ENCODE data around the gene ROR1. TPM values are rescaled to one million over a fixed set of nuclear protein-coding genes. Genes with fewer than 3 reads are reported as not detected.
"Not testable (repeated sequence)": the region's sequence is repeated elsewhere in the genome, so short reads cannot be mapped to it uniquely, and the experiment has no call there.

The ROR1 gene
- total RNA-seq, 1 donor from 2014 or later, result not detected

DNA sequence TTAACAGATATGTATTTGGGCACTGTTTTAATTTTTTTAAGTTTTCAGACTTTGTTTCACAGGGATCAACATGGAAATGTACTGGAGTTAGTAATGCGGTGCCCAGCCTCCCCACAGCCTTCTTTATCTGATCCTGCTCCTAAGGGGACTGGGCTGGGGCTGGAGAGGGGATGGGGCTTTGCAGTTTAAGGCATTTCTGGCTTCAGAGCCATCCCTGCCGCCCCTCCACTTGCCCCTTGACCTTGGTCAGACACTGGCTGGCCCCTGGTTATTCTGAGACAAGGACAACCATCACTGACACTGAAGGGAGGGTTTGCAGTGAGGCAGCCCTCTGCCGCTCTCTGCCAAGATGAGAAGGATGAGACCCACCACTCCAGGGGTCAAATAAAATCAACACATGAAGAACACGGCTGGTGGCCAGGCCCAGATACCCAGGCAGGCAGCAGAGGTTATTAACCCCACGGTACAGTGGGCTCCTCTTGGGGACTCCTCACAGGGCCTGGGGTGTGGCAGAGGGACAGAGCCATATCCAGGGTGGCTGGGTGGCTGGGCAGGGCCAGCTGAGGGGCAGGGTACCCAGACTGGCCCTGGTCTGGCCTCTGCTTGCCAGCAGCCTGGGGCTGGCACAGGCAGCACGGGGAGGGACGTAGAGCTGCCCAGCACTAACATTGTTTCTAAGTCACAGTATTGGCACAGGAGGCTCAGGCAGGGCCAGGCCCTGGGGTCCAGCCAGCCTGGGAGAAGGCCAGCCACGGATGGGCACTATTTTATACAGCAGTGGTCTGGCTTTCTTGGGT, 422.5 kb downstream of the ROR1 start:
- H3K4me3 Mint-ChIP-seq, result no peak overlapping the region
- intact Hi-C loops (cut with micrococcal nuclease), result no loop called here
- H3K9me3 Mint-ChIP-seq, result no peaks in the 10 kb centered on the region
- H3K4me1 Mint-ChIP-seq, result peaks cover 2% of the 10 kb centered on the region
- H3K36me3 Mint-ChIP-seq (ENCODE audit: low read depth), result no peaks in the 10 kb centered on the region
- no peaks in the 10 kb centered on the region for H3K27me3 Mint-ChIP-seq
- H3K27ac Mint-ChIP-seq, result no peak overlapping the region
- peak; percentile 40 for DNase-seq

DNA sequence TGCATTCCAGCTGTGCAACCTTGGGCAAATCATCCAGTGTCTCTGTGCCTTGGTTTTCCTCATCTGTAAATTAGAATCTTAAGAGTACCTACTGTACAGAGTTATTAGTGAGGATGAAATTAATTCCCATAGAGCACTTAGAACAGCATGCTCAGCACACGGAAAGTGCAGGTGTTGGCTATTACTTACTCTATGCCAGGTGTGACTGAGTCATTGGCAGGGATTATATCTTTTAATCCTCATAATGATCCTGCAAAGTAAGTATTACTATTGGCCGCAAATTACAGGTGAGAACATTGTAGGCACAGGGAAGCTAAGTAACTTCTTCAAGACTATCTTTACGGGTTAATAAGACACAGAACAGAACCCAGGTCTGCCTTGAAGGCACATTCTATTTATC, 423.3 kb downstream of the ROR1 start:
- Mint-ChIP-seq H3K27me3 (no peaks in the 10 kb centered on the region), H3K4me1 (peaks cover 2% of the 10 kb centered on the region), H3K4me3 (no peak overlapping the region), H3K27ac (no peak overlapping the region), H3K36me3 (ENCODE audit: low read depth) (no peaks in the 10 kb centered on the region), H3K9me3 (no peaks in the 10 kb centered on the region)
- intact Hi-C loops (cut with micrococcal nuclease), result no loop called here
- DNase-seq, result no peak

DNA sequence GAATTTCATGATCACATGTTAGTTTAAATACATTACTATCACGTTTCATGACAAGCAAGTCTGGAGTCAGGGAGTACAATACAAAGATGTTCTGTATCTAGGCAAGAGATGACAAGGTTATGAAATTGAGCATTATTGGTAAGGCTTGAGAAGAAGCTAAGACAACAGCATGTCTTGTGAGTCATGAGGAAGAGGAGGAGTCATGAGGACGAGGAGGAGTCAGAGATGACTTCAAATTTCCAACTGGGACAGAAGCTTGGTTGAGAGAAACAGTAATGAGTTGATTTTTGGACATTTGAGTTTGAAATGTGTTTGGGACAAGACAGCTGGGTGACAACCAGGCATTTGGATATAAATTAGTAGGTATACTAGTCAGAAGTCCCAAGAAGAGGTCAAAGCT, 425.3 kb downstream of the ROR1 start:
- H3K4me1 Mint-ChIP-seq, result peaks cover 2% of the 10 kb centered on the region
- no peak overlapping the region for H3K4me3 Mint-ChIP-seq
- H3K27ac Mint-ChIP-seq, result no peak overlapping the region
- no peaks in the 10 kb centered on the region for H3K27me3 Mint-ChIP-seq
- H3K36me3 Mint-ChIP-seq (ENCODE audit: low read depth), result no peaks in the 10 kb centered on the region
- intact Hi-C loops (cut with micrococcal nuclease), result no loop called here
- no peaks in the 10 kb centered on the region for H3K9me3 Mint-ChIP-seq
- peak; percentile 18 for DNase-seq

DNA sequence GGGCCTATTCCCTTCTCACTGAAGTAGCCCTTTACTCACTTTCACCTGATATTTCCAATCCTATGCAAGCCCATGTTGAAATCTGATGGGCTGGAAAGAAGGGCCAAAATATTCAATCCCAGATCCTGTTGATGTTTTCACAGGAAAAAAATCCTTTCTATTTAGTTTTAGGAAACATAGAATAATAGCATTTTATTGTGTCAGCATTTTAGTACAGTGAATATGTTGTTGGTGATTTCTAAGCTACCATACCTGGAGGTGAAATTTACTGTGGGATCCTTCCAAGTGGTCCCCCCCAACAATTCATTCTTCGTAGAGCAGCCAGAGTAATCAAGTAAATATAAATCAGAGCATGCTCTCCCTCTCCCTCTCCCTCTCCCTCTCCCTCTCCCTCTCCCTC, 426.2 kb downstream of the ROR1 start:
- Mint-ChIP-seq H3K27me3 (no peaks in the 10 kb centered on the region), H3K9me3 (no peaks in the 10 kb centered on the region), H3K4me1 (peaks cover 2% of the 10 kb centered on the region), H3K4me3 (no peak overlapping the region), H3K27ac (no peak overlapping the region), H3K36me3 (ENCODE audit: low read depth) (no peaks in the 10 kb centered on the region)
- no peak for DNase-seq
- intact Hi-C loops (cut with micrococcal nuclease), result no loop called here

DNA sequence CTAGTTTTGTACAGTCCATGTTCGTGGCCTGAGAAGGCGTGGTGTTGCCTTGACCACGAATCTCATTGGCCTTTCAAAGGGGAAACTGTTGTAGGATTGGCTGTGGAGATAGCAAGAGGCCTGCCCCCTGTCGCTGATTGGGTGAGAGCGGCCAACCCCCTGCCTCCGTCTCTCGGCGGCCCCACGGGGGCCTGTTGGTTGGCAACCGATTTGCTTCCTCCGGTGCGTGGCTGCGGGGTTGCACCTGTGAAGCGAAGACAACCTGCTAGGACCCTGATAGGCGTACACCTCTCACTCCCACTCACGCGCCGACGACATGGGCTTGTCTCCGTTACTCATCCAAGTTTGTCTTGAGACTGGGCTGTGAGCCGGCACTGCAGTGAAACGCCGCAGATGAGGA, 429.6 kb downstream of the ROR1 start, which contains the start of gene UBE2U:
UBE2U (plus strand) TSS at position 204 of the 400 bp plus-strand sequence. CDS start 428 bp downstream, outside the sequence.
- Mint-ChIP-seq H3K4me3 (no peak within 1 kb of the TSS), H3K4me1 (peaks cover 2% of the 10 kb centered on the region), H3K27ac (no peak within 1 kb of the TSS), H3K27me3 (peaks cover 6% of the 10 kb centered on the region), H3K36me3 (ENCODE audit: low read depth) (no peaks in the 10 kb centered on the region), H3K9me3 (no peaks in the 10 kb centered on the region)
- peak; percentile 36 for DNase-seq
- intact Hi-C loops (cut with micrococcal nuclease), result no loop called here

DNA sequence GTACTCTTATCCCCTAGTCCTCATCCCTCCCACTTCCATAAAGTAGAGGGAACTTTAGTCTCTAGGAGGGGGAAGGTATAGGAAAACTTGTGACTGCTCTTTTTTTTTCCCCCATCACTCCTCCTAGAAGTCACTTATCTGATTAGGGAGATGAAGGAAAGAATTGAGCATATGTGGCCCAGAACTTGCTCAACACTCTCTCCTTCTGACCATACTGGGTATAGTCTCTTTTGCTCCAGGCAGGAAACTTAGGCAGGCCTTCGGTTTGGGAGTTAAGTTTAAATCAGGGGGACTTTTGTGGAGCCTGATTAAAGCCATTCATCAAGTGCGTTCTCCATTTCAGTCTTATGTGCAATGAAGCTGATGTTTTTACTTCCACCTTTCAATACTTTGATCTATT, 435.4 kb downstream of the ROR1 start:
- Mint-ChIP-seq H3K27me3 (peaks cover 27% of the 10 kb centered on the region), H3K36me3 (ENCODE audit: low read depth) (no peaks in the 10 kb centered on the region), H3K9me3 (no peaks in the 10 kb centered on the region), H3K4me3 (no peak overlapping the region), H3K4me1 (no peaks in the 10 kb centered on the region), H3K27ac (no peak overlapping the region)
- peak; percentile 36 for DNase-seq
- intact Hi-C loops (cut with micrococcal nuclease), result no loop called here

DNA sequence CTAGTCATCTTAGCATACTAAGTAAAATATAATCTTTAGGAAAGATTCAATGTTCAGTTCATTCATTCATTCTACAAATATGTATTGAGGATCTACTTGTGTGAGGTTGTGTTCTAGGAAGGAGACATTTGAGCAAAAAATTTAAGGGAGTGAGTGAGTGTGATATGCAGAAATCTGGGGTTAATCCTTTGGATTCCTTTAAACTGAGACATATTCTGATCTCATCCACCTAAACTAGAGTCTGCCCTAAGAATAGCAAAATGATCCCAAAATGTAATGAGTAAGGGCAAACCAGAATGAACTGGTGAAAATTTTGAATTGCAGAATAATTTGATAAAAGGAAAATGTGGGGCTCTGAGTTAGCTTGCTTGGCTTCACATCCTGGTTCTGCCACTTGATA, 438.2 kb downstream of the ROR1 start:
- H3K4me1 Mint-ChIP-seq, result no peaks in the 10 kb centered on the region
- no peak for DNase-seq
- peaks cover 37% of the 10 kb centered on the region for H3K27me3 Mint-ChIP-seq
- H3K36me3 Mint-ChIP-seq (ENCODE audit: low read depth), result no peaks in the 10 kb centered on the region
- H3K4me3 Mint-ChIP-seq, result no peak overlapping the region
- no peak overlapping the region for H3K27ac Mint-ChIP-seq
- intact Hi-C loops (cut with micrococcal nuclease), result no loop called here
- no peaks in the 10 kb centered on the region for H3K9me3 Mint-ChIP-seq

DNA sequence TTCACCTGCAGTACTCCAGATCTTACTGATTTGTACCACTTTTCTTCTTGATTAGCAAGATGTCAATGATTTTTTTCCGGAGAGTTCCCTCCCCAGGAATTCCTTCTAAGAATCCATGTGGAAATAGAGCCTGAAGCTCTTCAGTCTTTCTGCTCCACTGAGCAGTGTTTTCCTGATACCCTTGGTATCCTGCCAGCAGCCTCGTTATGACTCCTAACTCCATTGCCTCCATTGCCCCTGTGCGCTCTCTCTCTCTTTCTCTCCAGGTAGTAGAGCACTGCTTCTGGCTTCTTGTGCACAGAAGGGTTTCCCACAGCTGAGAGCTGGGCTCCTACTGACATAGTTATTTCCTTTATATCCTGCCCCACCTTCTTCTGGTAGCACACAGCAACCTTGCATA, 441.8 kb downstream of the ROR1 start:
- H3K4me1 Mint-ChIP-seq, result no peaks in the 10 kb centered on the region
- intact Hi-C loops (cut with micrococcal nuclease), result no loop called here
- H3K9me3 Mint-ChIP-seq, result no peaks in the 10 kb centered on the region
- DNase-seq, result no peak
- no peaks in the 10 kb centered on the region for H3K36me3 Mint-ChIP-seq (ENCODE audit: low read depth)
- no peak overlapping the region for H3K27ac Mint-ChIP-seq
- peaks cover 46% of the 10 kb centered on the region for H3K27me3 Mint-ChIP-seq
- H3K4me3 Mint-ChIP-seq, result no peak overlapping the region

DNA sequence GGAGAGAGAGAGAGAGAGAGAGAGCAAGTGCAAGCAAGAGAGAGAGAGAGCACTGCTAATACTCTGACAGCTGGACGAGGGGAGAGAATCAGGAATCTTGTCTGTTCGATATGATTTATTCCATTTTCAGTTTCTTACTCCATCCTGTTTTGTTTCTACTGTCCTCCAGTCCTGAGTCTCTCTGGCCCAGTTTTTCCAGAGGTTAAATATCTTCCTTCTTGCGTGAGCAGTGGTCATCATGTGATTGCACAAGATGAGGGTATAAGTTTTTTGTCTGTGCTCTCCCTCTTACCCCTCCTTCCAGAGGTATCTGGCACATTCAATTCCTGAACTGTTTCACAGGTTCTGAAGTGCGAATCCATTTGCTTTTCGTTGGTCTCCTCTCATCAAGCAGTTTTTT, 446.4 kb downstream of the ROR1 start:
- Mint-ChIP-seq H3K4me3 (no peak overlapping the region), H3K9me3 (no peaks in the 10 kb centered on the region), H3K4me1 (peaks cover 8% of the 10 kb centered on the region), H3K27me3 (peaks cover 44% of the 10 kb centered on the region), H3K27ac (no peak overlapping the region), H3K36me3 (ENCODE audit: low read depth) (no peaks in the 10 kb centered on the region)
- intact Hi-C loops (cut with micrococcal nuclease), result no loop called here
- no peak for DNase-seq

DNA sequence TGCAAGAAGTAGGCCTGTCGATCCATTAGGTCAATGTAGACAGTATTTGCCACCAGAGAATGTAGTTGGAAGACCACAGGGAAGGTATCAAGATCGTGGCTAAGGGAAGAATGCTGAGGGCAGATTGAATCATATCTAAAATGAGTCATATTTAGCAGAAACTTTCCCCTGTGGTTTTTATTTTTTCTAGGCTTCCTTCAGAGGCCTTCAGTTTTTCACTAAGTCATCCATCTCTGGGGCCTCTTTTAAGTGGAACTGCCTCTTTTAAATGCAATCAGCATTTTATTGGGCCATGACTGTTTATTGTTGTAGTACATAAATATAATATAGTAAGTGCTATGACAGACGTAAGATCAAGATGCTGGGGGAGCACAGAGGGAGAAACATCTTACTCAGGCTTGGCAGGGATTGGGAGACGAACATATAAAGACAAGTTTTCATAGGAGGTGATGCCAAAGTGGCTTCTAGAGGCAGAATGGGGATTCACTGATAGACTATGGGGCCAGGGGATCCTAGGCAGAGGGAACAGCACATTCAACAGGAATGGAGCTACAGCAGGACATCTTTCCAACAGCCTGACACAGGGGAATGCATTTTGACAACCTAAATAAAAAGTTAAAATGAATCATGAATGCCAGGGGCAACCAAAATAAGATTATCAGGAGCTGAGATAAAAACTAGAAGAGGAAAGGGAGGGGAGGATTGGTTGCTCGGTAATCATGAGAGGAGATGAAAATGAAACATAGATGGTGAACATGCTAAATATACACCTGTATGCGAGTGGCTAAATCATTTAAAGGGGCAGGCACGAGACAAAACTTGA, 449.7 kb downstream of the ROR1 start:
- H3K4me3 Mint-ChIP-seq, result peak overlapping the region; percentile 4
- no peak overlapping the region for H3K27ac Mint-ChIP-seq
- no peaks in the 10 kb centered on the region for H3K36me3 Mint-ChIP-seq (ENCODE audit: low read depth)
- intact Hi-C loops (cut with micrococcal nuclease), result loop anchor here (1.0 kb wide), 1 partner anchor 51 kb away; no protein-coding TSS in a partner anchor
- H3K27me3 Mint-ChIP-seq, result peaks cover 37% of the 10 kb centered on the region
- peaks cover 8% of the 10 kb centered on the region for H3K4me1 Mint-ChIP-seq
- no peaks in the 10 kb centered on the region for H3K9me3 Mint-ChIP-seq
- no peak for DNase-seq

DNA sequence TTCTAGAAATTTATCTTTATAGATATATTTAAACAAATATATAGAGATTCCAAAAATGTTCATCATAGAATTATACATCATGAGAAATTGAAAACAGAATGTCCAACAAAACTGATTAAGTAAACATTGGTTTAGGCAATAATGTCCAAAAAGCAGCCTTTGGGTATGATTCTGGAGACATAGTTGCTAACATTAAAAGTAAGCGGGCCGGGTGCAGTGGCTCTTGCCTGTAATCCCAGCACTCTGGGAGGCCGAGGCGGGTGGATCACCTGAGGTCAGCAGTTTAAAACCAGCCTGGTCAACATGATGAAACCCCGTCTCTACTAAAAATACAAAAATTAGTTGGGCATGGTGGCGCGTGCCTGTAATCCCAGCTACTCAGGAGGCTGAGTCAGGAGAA, 450.4 kb downstream of the ROR1 start:
- H3K9me3 Mint-ChIP-seq; H3K27ac Mint-ChIP-seq; H3K4me3 Mint-ChIP-seq; DNase-seq; H3K4me1 Mint-ChIP-seq; intact Hi-C loops (cut with micrococcal nuclease); H3K36me3 Mint-ChIP-seq (ENCODE audit: low read depth): not testable (repeated sequence)
- peaks cover 31% of the 10 kb centered on the region for H3K27me3 Mint-ChIP-seq

DNA sequence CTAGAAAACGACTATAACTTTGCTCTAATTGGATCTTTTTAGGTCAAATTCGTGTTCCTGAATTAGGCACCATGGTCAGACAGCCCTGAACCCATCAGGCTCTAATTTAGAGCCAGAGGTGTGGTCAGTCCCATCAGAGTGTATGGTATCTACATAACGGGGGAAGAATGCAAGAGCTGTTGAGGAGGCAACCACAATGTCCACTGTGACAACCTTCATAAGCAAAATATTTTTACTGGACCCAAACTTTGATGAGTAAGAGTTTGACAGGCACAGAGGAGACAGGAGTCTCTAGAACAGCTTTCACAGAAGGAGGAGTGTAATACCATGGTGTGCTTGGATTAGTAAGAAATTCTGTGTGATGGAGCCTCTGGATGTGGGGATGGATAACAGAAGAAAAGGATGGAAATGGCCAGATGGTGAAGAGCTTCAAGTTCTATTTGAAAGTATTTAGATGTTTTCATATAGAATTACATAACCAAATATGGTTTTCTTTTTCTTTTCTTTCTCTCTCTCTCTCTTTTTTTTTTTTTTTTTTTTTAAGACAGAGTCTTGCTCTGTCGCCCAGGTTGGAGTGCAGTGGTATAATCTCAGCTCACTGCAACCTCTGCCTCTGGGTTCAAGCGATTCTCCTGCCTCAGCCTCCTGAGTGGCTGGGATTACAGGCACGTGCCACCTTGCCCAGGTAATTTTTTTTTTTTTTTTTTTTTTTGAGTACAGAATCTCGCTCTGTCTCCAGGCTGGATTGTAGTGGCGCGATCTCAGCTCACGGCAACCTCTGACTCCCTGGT, 454.5 kb downstream of the ROR1 start:
- H3K9me3 Mint-ChIP-seq, result no peaks in the 10 kb centered on the region
- peaks cover 6% of the 10 kb centered on the region for H3K4me1 Mint-ChIP-seq

DNA sequence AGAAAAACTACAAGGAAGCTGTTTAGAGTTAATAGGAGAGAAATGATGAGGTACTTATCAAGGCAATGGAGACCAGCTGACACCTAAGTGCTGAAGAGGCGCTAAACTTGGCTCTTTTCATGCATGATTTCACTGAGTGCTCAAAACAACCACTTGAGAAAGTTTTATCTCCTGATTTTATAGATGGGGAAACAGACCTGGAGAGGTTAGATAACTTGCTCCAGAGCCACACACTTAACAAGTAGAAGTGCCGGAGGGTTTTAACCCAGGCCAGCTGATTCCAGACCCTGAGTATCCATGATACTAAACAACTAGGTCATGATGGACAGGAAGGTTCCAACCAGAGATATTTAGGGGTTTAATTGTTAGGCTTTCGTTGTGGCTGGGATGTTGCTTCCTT, 455.5 kb downstream of the ROR1 start:
- Mint-ChIP-seq H3K27me3 (peaks cover 31% of the 10 kb centered on the region), H3K4me3 (no peak overlapping the region), H3K9me3 (no peaks in the 10 kb centered on the region), H3K36me3 (ENCODE audit: low read depth) (no peaks in the 10 kb centered on the region), H3K27ac (no peak overlapping the region), H3K4me1 (no peaks in the 10 kb centered on the region)
- no peak for DNase-seq
- intact Hi-C loops (cut with micrococcal nuclease), result no loop called here

More for the DNA sequence above, 454.5 kb downstream of the ROR1 start:
- intact Hi-C loops (cut with micrococcal nuclease), result no loop called here
- no peak overlapping the region for H3K27ac Mint-ChIP-seq
- H3K27me3 Mint-ChIP-seq, result peaks cover 27% of the 10 kb centered on the region
- no peak for DNase-seq
- no peak overlapping the region for H3K4me3 Mint-ChIP-seq
- H3K36me3 Mint-ChIP-seq (ENCODE audit: low read depth), result no peaks in the 10 kb centered on the region
